ENCODE data around the gene B4GALT4.
"Not testable (repeated sequence)": the region's sequence is repeated elsewhere in the genome, so short reads cannot be mapped to it uniquely, and the experiment has no call there.

B4GALT4 gene, protein sequence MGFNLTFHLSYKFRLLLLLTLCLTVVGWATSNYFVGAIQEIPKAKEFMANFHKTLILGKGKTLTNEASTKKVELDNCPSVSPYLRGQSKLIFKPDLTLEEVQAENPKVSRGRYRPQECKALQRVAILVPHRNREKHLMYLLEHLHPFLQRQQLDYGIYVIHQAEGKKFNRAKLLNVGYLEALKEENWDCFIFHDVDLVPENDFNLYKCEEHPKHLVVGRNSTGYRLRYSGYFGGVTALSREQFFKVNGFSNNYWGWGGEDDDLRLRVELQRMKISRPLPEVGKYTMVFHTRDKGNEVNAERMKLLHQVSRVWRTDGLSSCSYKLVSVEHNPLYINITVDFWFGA

GRCh38 chr3:119240591-119241434 is at the start of gene B4GALT4:
Gene B4GALT4 (minus strand): TSS chr3:119240878. CDS start chr3:119230099, 10,779 bp downstream.
- peak; percentile 55 for DNase-seq (ENCODE audit: low read depth)

DNA sequence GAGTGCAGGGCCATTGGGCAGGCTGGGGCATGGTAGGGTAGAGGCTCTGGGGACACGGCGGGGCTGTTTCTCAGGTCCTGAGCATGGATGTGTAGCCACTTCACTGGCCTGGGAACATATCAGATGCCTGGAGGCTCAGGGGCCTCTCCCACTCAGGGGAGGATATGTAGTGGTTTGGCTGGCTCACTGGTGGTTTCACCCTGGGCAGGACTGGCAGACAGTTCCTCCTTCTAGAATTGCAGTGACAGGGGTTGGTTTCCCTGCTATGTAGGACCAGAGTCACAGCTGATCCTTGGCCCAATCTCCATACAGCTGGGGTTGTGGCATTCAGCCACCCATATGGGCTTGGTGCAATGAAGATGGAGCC is 48.7 kb upstream of the B4GALT4 start:
- no peak for DNase-seq (ENCODE audit: low read depth)

DNA sequence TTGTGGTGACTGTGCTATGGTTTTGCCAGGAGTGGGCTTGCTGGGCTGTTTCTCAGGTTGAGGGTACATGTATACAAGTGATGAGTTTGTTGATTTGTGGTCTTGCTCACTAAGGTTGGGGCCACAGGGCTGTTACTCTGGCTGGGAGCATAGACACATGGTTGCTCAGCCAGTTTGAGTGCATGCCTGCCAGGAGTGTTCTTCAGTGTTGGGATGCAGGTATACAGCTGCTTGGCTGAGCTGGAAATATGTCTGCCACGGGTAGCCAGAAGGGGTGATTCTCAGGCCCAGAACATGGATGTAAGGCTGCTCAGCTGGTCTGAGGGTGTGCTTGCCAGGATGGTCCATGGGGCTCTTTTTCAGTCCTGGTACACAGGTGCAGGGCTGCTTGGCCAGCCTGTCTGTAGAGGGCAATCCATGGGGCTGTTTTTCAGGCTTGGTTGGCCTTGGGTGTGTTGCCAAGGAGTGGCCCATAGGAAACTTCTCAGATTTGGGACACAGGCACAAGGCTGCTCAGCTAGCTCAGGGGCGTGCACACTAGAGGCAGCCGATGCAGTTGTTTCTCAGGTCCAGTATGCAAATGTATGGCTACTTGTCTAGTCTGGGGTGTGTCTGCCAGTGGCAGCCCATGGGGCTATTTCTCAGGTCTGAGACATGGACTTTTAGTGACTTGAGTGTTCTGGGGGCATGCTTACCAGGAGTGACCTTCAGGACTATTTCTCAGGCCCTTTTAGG is 48.2 kb upstream of the B4GALT4 start:
- DNase-seq (ENCODE audit: low read depth), result no peak

- DNase-seq (ENCODE audit: low read depth), result no peak
These were observed 39.0 kb upstream of the B4GALT4 start for GRCh38 chr3:119279584-119280243.

DNA sequence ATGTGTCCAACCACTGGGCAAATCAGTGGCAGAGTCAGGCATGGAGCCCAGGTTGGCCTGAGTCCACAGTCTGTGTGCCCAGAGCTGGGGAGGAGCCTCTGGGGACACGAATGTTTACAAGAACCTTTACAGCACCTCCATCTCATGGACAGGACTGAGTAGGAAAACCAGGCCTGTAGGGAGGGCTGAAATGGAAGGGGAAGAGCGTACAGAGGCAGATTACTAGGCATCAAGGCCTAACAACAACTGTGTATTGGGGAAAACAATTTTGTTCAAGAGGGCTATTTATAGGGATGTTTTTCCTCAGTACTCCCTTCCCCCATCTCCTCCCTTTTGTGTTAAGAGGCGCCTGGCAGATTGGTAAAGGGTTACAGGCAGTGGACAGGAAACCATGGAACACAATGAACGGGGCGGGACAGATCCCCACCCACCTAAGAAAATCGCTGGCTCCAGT is 38.5 kb upstream of the B4GALT4 start:
- no peak for DNase-seq (ENCODE audit: low read depth)

GRCh38 chr3:119276680-119277079 is 36.0 kb upstream of the B4GALT4 start:
- DNase-seq (ENCODE audit: low read depth), result no peak

DNA sequence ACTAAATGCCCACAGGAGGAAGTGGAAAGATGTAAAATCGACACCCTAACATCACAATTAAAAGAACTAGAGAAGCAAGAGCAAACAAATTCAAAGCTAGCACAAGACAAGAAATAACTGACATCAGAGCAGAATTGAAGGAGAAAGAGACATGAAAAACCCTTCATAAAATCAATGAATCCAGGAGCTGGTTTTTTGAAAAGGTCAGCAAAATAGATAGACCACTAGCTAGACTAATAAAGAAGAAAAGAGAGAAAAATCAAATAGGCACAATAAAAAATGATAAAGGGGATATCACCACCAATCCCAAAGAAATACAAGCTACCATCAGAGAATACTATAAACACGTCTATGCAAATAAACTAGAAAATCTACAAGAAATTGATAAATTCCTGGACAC is 29.5 kb upstream of the B4GALT4 start:
- not testable (repeated sequence) for DNase-seq (ENCODE audit: low read depth)

GRCh38 chr3:119261055-119261454 is 20.4 kb upstream of the B4GALT4 start:
- DNase-seq (ENCODE audit: low read depth), result no peak

DNA sequence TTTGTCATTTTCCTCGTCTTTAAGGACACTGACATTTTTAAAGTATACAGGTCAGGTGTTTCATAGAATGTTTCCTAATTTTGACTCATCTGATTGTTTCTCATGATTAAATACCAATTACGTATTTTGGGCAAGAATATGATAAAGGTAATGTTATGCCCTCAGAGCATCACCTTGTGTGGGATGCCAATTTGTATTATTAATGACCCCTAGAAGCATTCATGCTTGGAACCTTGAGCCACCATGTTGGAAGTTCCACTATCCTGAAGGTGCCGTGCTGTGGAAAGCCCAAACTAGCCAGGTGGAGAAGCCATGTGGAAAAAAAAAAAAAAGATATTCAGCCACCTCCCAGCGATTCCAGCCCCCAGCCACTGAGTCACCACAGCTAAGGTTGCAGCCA is 19.1 kb upstream of the B4GALT4 start:
- DNase-seq (ENCODE audit: low read depth), result no peak

- DNase-seq (ENCODE audit: low read depth), result no peak
These were observed 18.2 kb upstream of the B4GALT4 start for GRCh38 chr3:119258915-119259314.

GRCh38 chr3:119257654-119258410 is 17.2 kb upstream of the B4GALT4 start:
- DNase-seq (ENCODE audit: low read depth), result no peak

DNA sequence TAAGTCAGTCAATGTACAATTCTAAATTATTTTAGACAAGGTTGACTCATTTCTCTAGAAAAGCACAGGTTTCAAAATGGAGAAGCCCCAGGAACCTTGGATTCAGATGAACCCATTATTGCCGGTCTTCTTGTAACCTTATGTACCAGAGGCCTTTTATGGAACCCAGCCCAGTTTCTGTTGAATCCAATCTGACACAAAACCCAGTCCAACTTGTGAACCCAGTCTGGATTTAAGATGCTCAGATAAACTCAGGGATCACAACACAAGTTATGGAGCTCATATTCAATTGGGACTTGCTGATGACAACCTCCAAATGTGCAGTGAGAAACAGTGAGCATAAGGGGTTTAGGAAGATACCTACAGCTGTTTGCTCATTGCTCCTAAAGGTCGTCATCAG is 16.4 kb upstream of the B4GALT4 start:
- no peak for DNase-seq (ENCODE audit: low read depth)

DNA sequence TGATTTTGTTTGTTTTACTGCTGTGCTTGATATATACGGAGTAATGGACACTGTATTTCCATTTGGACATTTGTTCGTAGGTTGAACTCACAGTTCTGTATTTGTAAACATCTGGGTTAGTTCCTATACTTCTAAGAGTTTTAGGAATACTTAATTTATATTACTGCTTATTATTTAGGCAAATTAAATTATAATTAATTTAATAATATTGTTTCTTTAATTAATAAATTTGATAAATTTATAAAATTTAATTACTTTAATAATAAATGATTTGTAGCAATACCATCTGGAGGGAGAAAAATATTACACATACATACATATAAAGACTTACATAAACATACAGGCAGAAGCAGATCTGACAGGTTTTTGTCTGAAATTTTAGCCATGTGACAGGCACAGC is 14.5 kb upstream of the B4GALT4 start:
- no peak for DNase-seq (ENCODE audit: low read depth)

DNA sequence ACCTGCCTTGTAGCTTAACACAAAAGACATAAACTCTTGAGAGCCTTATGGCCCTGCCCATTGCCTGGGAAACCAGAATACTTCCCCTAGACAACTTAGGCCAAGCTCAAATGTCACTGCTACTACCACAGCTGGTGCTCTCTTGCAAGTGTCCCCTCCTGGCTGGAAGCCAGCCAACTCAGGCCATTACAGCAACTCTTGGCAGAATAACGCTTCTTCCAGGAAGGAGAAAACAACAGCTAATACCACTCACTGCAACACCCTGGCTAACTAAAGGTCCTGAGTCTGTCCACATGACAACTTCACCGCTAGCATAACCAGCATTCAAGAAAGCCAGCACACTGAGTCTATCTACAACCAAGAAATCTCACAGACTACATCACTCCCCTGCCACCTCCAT is 5.1 kb upstream of the B4GALT4 start:
- DNase-seq (ENCODE audit: low read depth), result no peak

GRCh38 chr3:119243712-119244111 is 3.0 kb upstream of the B4GALT4 start:
- DNase-seq (ENCODE audit: low read depth), result no peak

- not testable (repeated sequence) for DNase-seq (ENCODE audit: low read depth)
These were observed 2.4 kb upstream of the B4GALT4 start for GRCh38 chr3:119243058-119243529.

- DNase-seq (ENCODE audit: low read depth), result not testable (repeated sequence)
These were observed 1.8 kb upstream of the B4GALT4 start for GRCh38 chr3:119242387-119243057.

DNA sequence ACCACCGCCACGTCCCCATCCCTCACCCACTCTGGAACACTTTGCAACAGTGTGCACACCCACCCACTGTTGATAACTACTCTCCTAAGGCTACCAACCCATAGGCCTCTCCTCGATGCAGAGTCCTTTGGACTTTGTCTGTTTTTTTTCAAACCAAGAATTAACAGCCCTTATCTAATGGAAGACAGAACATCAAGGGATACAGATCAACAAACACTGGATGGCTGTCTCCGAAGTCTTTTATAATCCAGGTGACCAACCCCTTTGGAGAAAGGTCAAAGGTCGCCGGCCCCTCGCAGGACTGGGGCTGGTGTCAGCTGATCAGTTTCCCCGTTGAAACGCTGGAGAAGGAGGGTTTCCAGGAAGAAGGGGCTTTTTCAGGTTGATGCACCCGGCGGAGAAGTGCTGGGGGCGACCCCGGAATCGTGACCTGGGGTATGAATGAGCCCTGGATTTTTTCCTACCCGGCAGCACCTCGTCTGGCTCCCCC is 532 bp downstream of the B4GALT4 start:
- no peak for DNase-seq (ENCODE audit: low read depth)

- DNase-seq (ENCODE audit: low read depth), result no peak
These were observed 1.4 kb downstream of the B4GALT4 start for GRCh38 chr3:119239206-119239820.

DNA sequence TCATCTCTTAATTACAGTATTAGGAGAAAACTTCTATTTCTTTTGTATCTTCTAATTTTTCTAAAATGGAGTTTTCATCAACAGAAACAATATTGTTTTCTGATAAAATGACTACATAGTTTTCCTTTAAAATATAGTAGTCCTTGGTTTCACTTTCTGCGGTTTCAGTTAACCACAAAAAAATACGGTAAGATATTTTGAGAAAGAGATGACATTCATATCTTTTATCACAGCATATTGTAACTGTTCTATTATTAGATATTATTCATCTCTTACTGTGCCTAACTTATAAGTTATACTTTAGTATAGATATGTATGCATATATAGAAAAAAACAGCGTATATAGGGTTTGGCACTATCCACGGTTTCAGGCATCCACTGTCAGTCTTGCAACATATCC is 2.3 kb downstream of the B4GALT4 start:
- no peak for DNase-seq (ENCODE audit: low read depth)

Measured in activated T-helper 1 cell treated with Interleukin-2 at 50 U/mL for 16 hours (primary cell).